ENCODE measurements around the gene VRTN.

- TF ChIP-seq EP300 (IDR thresholded peaks at IDR 0.05; ENCODE audit: low read depth in 2 of 2, low read length in 2 of 2) (no peak), EP300 (CRISPR knock-in tag; IDR thresholded peaks at IDR 0.05; ENCODE audit: borderline replicate concordance) (no peak), ATF6 (CRISPR knock-in tag; conservative IDR thresholded peaks at IDR 0.05) (no peak), ETV6 (CRISPR knock-in tag; conservative IDR thresholded peaks at IDR 0.05) (no peak), HNRNPLL (IDR thresholded peaks at IDR 0.05; ENCODE audit: low read depth, low read length, poor library complexity, severe bottlenecking) (no peak), ATF5 (CRISPR knock-in tag; IDR thresholded peaks at IDR 0.05; ENCODE audit: low read depth) (no peak)
These were observed 52.7 kb downstream of the VRTN start for GRCh38 chr14:74400919-74401503.

All from HepG2 (cell line).